22Rv1 (cell line): ENCODE measurements around the gene CX3CL1.

Source experiments
- H3K27ac ChIP-seq: fragments of 450-650 bp; 2 replicates; pipeline ENCODE4 v1.5.1; 2017
- ZFX ChIP-seq: fragments of 450-650 bp; IDR thresholded peaks from 2 replicates; pipeline ENCODE4 v1.6.1; 2017; ENCODE audit warnings: antibody characterized with exemption, borderline replicate concordance
- TF ChIP-seq, protein P1 (sequence below): fragments of 450-650 bp; IDR thresholded peaks from 2 replicates; pipeline ENCODE4 v1.5.1; 2017; ENCODE audit warnings: mild to moderate bottlenecking

The CX3CL1 gene

DNA sequence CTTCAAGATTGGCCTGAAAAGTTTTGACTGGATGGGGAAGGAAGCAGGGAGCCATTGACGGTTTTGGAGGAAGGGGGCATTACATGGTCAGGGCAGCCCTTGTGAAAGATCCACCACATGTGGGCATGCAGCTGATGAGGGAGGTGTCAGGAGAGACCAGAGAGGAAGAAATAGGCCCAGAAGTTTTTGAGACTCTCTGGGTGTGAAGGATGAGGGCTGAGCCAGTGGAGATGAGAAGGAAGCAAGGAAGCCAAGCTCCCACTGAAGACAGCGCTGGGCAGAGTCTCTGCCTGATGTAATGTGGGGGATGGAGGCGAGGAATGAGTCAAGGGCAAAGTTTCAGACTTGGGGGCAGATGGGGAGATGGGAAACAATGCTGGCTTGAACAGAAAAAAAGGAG, 32.8 kb downstream of the CX3CL1 start:
- no peak overlapping the region for H3K27ac ChIP-seq
- TF ChIP-seq ZFX = no peak
- TF ChIP-seq, protein P1, sequence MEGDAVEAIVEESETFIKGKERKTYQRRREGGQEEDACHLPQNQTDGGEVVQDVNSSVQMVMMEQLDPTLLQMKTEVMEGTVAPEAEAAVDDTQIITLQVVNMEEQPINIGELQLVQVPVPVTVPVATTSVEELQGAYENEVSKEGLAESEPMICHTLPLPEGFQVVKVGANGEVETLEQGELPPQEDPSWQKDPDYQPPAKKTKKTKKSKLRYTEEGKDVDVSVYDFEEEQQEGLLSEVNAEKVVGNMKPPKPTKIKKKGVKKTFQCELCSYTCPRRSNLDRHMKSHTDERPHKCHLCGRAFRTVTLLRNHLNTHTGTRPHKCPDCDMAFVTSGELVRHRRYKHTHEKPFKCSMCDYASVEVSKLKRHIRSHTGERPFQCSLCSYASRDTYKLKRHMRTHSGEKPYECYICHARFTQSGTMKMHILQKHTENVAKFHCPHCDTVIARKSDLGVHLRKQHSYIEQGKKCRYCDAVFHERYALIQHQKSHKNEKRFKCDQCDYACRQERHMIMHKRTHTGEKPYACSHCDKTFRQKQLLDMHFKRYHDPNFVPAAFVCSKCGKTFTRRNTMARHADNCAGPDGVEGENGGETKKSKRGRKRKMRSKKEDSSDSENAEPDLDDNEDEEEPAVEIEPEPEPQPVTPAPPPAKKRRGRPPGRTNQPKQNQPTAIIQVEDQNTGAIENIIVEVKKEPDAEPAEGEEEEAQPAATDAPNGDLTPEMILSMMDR = no peak

DNA sequence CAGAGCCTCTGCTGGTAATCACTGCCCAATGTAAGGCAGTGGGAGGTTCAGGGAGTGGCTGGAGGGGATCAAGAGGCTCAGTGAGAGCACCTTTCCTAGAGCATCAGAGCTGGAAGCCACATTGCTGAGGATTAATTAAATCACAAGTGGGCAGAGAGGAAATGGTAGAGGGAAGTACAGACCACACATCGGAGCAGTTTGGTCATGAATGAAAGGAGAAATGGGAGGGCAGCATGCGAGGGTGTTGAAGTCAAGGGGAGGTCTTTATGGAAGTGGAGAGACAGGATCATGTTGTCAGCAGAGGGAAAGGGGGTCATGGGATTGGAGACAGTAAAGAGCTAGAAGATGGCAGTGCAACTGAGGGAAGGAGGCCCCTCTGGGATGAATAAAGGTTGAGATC, 34.6 kb downstream of the CX3CL1 start:
- no peak overlapping the region for H3K27ac ChIP-seq
- TF ChIP-seq, protein P1 = no peak
- TF ChIP-seq ZFX = no peak

DNA sequence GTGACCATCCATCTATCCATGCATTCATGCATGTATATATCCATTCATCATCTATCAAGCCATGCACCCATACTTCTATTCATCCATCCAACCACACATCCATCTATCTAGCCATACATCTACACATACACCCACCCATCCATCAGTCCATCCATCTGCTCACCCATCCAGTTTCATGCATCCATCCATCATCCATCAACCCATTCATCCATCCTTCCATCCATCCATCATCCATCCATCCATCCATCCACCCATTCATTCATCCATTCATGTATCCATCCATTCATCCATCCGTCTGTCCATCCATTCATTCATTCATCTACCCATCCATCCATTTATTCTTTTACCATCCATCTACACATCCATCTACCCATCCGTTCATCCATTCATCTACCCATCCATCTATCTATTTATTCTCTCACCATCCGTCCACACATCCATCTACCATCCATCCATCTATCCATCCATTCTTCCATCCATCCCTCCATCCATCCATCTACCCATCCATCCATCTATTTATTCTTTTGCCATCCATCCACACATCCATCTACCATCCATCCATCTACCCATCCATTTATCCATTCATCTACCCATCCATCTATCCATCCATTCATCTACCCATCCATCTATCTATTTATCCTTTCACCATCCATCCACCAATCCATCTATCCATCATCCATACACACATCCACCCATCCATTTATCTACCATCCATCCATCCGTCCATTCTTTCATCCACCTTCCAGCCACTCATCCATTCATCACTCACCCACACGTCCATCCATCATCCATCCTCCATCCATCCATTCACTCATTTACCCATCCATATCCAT, 35.4 kb downstream of the CX3CL1 start:
- no peak overlapping the region for H3K27ac ChIP-seq
- TF ChIP-seq, protein P1 = no peak
- TF ChIP-seq ZFX = no peak

DNA sequence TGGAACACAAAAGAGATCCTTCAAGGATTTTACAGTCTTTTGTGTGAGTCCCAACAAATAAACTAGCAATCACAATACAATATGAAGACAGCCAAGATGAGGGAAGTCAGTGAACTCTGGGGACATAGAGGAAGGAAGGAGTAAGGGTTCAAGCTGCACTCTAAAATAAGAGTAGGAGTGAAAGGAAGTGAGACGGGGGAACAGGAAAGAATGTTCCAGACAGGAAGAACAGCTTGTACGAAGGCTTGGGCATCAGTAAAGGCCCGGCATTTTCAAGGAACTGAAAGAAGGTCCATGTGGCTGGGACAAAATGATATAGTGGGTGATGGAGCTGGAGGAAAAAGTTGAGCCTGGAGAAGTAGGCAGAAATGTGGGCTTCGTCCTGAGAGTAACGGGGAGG, 36.8 kb downstream of the CX3CL1 start:
- H3K27ac ChIP-seq = no peak overlapping the region
- TF ChIP-seq, protein P1 = no peak
- TF ChIP-seq ZFX = no peak

DNA sequence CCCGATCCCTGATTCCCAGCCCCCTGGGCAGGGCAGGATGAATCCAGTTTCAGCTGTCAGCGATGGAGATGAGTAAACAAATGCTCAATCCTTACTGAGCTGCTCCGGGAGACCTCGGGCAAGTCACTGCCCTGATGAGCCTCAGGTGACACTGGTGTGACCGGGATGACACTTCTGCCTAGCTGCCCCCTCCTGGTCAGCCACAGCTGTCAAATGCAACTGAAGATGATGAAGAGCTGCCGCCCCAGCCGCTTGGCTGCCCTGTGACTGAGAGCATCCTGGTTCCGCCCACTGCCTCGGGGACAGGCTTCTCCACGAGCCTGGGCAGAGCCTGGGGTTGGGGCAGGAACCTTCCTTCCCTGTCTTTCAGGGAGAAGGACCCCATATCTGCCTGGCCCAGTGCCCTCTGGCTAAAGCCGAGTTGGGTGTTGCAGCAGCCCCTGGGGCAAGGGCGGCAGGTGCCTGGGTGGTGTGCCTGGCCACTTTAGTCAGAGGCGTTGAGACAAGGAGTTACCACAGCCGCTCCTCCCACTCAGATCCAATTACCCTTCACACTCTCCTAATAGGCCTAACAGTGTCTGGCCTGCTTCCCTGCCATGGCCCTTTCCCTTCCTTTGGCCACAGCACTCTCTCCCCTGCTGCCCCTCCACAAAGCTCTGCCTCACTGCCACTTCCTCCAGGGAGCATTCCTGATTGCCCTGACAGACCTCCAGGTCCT, 37.7 kb downstream of the CX3CL1 start:
- H3K27ac ChIP-seq = peak overlapping the region; percentile 17; the same call in 1 of the 2 replicates
- TF ChIP-seq ZFX = no peak
- TF ChIP-seq, protein P1 = 0 out of 2 replicates have a peak, but pooled peaks have one; percentile 15

DNA sequence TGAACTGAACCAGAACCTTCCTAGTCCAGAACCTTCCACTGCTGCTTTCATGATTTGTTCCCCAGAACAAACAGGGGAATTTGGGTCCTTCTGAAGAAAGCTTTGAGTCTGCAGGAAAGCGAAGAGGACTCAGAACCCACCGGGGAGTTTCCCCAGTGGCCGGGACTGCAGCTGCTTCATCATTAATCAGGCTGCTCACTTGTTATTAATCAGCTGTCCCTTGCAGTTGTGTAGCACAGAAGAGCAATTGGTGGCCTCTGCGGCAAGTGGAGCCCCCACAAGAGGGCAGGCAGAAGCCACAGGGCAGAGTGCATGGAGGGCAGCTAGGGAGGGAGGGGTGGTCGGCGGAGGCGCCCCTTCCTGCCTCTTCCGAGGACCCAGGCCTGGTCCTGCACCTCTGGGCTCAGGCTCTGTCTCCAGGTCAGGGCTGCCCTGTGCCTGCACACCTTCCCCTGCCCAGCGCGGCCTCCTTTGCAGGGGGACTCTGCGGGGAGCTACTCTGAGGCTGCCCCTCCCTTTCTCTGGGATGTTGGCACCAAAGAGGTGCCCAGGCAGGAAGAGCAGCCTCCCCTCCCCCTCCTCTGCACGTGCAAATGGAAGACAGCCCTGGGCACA, 39.2 kb downstream of the CX3CL1 start:
- TF ChIP-seq, protein P1 = no peak
- no peak for TF ChIP-seq ZFX
- H3K27ac ChIP-seq = no peak overlapping the region
